T-helper 2 cell treated with Interferon-gamma antibody and Interleukin-4, amounts not matched to agents 100 ng/mL and 5 ng/mL, for 36 hours (primary cell): ENCODE measurements around the gene ALDH8A1. TPM values are rescaled to one million over a fixed set of nuclear protein-coding genes. Genes with fewer than 3 reads are reported as not detected.

Source experiments
- intact Hi-C: fragments of 100-400 bp; cut with micrococcal nuclease; formaldehyde crosslinking; loops from one replicate; pipeline ENCODE4 v1.15.1; 2023
- total RNA-seq: library from RNA; stranded (reverse); gene quantifications from 2 replicates; pipeline ENCODE4 v1.2.3, GENCODE V29; 2022

Gene ALDH8A1
- total RNA-seq, 1 donor from 2014 or later = 2.7 TPM

DNA sequence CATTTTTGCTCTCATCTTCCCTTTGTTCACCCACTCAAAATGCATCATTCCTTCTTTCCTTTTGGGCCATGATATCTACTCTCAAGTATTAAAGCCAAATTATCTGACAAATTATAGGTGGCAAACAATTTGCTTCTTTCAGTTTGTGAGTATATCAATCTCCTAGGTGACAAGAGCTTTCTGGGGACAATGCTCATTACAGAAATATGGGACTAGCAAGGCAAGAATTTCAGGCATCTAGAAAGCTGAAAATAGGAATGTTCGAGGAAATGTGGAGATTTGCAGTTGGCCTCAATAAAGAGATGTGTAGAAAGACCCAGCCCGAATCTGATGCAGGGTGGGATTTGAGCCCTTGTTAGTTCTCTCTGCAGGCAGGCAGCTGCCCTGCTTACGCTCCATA, 71.8 kb downstream of the ALDH8A1 start:
- intact Hi-C loops = no loop called here

DNA sequence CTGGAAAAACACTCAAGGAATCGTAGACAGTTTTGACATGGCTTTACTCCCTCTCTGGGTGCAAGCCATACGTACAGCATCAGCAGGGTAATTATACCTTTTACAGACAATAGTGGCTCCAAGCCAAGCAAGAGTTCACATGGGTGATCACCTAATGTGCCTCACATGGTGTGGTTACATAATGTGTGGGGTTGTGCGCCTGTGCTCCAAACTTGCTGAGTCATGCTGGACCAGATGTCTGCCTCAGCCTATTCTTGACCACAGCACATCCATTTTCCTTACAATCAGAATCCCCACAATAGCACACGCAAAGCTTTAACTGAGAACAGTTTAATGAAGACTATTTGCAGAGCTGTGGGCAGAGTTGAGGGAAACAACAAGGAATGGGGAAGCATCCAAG, 74.5 kb downstream of the ALDH8A1 start:
- intact Hi-C loops = no loop called here

DNA sequence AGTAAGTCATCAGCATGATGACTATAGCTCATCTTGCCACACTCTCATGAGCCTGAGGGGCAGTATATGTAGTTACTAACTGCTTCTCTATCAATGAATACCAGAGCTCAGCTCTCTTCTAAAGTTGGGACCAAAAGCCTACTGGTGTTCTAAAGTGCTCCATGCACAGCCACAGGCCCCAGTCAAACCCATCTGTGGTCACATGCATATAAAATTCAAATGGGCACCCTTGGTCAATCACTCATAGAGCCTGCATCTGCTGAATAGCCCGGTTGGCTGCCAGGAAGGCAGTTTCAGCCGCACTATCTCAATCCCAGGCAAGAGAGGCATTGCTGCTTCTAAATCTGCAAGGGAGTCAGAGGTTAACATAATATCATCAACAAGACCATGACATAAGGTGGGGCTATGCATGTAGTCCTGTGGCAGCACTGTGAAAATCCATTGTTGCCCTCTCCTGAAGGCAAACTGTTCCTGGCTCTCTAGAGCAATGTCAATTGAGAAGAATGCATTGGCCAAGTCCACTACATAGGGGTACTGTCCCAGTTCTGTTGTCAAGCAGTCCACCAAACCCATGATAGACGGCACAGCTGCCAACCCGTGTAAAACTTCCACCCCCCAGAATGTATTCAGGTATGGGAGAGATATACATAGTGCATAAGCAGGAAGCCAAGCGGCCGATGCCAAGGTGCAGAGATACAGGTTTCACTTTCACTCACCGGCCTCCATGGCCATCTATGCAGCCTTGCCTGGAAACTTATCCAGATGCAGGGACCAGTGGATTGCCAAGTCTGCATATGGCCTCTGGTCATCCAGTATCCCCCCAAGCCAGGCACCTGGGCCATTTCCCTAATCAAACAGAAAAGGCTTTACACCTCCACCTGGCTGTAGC, 76.2 kb downstream of the ALDH8A1 start:
- intact Hi-C loops = no loop called here

DNA sequence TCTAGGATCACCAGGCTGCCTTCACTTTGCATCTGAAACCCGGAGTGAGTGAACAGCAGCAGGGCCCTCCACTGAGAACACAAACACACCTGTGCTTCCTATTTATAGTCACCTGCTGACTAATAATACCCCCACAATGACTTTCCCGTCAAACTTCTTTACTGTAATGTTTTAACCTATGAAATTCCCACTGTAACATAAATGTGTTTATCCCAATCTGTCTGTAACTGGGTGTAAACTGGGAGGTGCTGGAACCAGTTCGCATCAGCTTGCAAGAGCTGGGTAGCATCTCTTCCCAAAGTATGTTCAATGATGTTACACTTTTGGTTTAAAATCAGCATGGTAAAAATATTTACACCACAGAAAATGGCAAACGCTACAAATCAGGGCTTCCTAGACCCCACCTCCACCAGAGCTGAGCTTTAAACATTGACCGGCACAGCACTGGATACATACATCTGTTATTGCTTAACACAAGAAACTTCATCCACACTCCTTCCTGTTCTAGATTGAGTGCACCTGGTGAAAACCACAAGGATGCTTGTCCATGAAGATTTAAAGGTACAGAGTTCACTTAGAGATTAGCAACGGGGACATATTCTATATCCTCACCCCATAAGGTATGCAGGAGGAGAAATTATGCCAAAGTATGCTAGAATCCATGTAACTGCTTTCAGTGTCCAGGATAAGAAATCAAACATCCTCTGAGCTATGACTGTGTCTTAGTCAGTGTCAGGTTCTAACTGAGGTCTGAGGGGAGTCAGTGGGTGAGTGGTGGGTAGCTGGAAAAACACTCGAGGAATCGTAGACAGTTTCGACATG, 79.0 kb downstream of the ALDH8A1 start:
- intact Hi-C loops = no loop called here

DNA sequence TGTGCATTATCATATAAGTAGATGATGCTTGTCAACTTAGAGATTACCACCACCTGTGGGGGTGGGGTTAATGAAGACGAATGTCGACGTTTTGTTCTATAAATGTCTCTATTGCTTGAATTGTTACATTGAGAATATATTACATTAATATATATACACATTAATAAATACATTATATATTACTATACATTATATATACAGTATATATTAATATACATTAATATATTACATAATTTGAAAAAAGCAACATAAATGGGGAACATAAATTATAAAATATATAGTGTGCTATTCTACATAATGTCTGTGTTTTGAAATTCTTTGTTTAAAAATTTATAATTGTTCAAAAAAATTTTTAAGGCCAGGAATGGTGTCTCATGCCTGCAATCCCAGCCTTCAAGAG, 81.1 kb downstream of the ALDH8A1 start:
- intact Hi-C loops = no loop called here

Other genes starting within 250 kb of the ALDH8A1 start
- 93.0 and 96.2 TPM in 2 replicates for gene HBS1L, start 104.7 kb upstream of the ALDH8A1 start, total RNA-seq
- gene MYB, start 231.2 kb upstream of the ALDH8A1 start, total RNA-seq = 75.7 and 77.9 TPM in 2 replicates